Left hindlimb (tissue), 1 donor: Measurements from ENCODE around the gene ALDH1L1.

ENCODE experiments used
- DNase-seq: peaks from one replicate; pipeline ENCODE4 v3.0.0-alpha.2; 2018

The ALDH1L1 gene

DNA sequence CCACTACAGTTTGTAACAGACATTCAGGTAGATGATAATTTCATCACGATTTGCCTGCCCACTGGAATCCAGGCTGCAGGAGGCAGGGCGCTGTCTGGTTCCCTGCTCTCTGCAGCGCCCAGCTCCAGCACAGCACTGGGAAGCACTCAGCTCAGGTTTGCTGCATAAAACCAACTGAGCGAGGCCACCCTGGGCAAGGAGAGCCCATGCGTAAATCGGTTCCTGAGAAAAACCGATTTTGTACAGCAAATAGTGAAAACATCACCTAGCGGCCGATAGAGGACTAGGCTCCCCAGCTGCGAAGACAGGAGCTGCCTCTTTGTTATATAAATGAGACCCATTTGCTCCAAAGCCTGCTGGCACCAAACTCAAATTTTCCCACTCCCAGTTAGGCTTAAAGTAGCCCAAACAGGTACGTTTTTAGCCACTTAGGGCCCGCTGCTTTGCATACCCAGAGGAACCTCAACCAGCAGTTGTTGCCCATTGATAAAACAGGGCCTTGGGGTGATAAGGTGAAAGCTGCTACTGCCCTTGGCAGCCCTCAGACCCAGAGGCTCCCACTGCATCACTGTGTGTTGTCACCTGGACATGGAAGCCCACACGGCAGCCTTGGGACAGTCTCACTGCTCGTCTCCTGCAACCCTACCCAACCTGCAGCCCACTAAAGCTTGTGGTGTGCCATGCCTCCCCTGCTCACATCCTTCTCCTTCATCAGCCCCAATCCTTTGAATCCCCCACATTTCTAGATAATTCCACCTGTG is 47.5 kb downstream of the ALDH1L1 start:
- DNase-seq = no peak

- DNase-seq = no peak
These were observed 48.3 kb downstream of the ALDH1L1 start for GRCh38 chr3:126131881-126132750.

DNA sequence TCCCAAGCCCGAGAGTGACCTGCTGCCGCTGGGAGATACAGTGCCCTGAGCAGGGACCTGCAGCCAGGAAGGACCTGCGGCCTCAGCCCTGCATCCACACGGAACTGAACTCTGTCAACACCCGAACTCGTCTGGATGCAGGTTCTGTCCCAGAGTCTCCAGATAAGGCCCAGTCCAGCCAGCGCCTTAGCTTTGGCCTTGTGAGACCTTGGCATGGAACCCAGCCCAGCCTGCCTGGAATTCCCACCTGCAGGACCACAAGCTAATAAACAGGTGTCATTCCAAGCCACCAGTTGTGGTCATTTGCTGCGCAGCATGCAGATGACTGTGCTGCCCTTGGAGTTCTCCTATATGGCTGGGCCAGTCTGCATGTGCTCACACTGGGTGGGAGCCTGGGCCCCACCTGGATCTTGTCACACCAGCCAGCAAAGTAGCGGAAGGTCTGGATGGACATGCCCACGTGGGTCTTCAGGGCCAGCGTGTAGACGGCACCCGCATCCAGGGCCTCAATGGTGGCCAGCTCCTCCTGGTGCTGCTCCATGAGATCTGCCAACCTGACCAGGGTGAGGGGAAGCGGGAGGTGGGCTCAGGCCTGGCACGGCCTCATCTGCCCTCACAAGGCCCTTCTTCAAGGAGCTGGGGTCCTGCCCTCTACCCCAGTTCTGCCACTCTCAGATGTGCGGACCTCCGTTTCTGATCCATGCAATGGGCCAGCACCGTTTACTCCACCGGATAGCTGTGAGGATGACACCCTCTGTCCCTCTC is 49.2 kb downstream of the ALDH1L1 start:
- no peak for DNase-seq

DNA sequence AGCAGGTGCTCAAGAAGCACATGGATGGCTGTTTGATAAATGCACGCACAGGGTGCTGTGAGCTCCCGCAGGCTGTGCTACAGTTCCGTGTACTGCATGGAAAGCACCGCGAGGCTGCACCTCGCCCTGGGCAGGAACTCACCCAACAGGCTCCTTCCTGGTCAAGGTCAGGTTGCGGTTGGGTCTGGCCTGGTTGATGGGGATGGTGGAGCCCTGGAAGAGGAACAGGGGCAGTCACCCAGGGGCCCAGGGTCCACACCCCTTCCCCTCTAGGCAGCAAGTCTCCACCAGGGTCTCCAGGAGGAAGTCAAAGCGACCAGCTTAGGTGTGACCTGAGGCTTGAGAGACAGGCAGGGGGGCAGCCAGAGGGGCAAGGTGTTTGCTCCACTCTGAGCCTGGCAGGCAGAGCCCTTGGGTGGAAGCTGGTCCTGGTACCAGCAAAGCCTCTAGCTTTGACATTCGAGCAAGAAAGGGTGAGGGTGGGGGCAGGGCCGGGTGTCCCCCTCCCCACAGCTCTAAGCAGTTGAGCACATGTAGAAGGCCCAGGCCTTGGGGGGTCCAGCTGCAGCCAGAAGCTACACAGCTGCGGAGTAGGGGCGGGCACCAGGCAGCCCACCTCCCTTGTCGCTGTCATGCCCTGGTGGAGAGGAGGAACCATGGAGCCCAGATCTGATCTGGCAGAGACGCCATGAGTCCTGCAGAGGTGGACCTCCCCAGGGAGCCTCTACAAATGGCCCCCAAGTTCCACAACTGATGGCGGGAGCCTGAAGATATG is 50.1 kb downstream of the ALDH1L1 start:
- no peak for DNase-seq

DNA sequence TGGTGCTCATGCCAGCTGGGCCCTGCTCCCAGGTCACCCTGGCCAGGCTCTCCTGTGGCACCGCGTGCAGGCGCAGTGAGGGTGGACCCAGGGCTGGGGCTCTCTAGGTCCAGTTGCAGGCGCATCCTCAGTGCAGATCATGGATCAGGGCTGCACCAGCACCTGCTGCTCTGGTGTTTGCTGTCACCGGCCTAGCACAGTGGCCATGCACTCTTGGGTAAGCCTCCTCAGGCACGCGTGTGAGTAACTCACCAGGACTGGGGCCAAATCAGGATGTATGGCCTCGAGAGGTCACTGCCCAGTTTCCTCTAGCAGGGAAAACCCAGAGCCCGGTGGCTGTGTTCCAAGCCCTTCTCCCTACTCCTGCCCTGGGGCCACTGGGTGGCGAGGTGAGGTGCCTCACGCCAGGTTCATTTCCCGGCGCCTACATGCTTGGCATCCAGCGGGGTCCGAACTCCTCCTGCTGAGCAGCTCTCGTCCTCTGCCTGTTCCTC is 50.9 kb downstream of the ALDH1L1 start:
- no peak for DNase-seq

- DNase-seq = no peak
These were observed 51.6 kb downstream of the ALDH1L1 start for GRCh38 chr3:126128504-126129397.

DNA sequence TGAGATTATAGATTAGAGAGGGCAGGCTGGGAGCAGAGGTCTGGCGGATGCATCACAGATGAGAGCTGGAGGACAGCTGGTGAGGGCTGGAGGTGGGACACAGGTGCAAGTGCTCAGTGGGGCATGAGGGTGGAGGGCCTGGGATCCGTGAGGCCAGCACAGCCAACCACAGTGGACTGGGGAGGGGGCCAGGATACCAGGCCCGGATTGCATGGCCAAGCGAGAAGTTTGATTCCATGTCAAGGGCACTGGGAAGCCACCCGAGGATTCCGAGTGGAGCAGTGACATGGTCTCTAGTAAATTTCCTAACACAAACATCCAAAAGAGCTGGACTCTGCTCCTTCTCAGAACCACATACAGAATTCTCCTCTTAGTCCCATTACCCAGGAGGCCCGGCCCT is 52.5 kb downstream of the ALDH1L1 start:
- DNase-seq = no peak

- no peak for DNase-seq
These were observed 52.9 kb downstream of the ALDH1L1 start for GRCh38 chr3:126127452-126127851.

GRCh38 chr3:126126811-126127431 is 53.5 kb downstream of the ALDH1L1 start:
- DNase-seq = no peak

- no peak for DNase-seq
These were observed 54.1 kb downstream of the ALDH1L1 start for GRCh38 chr3:126126286-126126685.

GRCh38 chr3:126125781-126126251 is 54.6 kb downstream of the ALDH1L1 start:
- no peak for DNase-seq

DNA sequence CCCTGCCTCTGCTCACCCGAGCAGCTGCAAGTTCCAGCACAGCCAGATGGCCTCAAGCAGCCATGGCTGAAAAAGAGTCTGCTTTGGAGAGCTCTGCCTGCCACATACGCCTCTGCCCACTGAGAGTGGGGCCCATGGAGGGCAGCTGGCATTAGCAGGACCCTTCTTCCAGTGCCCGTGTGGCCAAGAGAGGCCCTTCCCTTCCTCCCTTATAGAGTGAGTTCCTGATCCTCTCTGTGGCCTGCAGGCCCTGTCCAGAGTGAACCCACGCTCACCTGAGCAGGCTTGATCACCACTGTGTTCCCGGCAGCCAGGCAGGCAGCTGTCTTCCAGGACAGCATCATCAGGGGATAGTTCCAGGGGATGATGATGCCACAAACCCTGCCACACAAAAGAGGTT is 55.0 kb downstream of the ALDH1L1 start:
- DNase-seq = no peak

DNA sequence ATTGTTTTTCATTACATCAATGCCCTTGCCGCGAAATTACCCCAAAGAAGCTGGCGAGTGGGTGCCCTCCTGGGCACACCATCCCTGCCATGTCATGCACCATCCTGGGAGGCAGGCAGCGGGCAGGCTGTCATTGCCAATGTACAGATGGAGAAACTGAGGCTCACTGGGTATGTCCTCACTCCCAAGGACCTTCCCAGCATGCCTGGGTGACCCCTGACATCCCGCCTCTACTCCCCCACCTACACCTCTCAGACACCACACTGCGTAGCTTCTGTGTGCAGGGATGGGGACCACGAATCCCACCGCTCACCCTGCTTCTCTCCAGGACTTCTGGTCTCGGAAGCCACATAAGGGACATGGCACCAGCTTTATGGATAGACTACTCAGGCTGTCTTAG is 55.5 kb downstream of the ALDH1L1 start:
- DNase-seq = no peak

DNA sequence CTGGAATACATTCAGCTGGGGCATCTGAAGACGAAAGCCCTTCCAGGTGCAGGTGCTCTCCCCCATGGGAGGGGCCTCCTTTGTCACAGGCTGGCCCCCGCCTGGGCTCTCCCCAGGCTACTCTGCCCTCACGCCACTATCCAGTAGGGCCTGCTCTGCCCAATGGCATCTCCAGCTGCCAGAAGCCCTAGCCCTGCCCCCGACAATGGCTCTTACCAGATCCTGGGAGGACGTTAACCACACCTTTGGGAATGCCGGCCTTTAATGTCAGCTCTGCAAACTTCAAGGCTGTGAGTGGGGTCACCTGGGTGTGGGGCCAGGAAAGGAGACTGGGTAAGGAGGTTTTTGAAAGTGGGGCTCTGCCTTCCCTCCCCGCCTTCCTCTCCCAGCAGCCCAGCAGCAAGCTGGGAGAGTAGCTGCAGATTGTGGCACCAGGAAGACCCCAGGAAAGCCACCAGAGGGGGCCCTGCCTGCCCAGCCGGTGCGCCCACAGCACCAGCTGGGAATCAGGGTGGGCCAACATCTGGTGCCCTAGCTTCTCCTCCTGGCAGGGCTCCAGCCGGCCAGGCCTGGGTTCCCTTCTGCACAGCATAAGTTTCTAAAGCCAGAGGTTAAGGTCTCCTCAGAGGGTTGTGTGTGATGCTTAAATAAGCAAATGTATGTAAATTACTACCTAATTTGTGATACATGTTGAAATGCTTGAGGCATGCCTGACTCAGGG is 56.1 kb downstream of the ALDH1L1 start:
- DNase-seq = no peak

DNA sequence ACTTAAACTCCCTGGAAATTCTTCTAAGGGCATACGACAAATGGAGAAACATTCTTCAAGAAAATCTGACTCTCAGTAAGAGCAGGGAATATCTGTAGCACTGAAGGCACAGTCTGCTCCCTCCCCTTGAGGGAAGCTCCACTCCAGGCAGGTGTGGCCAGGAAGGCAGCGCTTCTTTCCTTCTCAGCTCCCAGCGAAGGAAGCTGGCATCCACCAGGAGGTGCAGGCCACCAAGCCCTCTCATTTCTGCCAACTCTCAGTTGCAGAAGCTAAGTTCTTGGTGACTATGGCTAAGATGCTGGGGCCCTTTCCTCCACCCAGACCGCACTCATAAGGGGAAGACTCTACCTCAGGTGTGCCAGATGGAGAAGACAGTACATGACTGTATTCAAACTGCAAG is 58.8 kb downstream of the ALDH1L1 start:
- DNase-seq = no peak

GRCh38 chr3:126121074-126121473 is 59.3 kb downstream of the ALDH1L1 start:
- DNase-seq = no peak

DNA sequence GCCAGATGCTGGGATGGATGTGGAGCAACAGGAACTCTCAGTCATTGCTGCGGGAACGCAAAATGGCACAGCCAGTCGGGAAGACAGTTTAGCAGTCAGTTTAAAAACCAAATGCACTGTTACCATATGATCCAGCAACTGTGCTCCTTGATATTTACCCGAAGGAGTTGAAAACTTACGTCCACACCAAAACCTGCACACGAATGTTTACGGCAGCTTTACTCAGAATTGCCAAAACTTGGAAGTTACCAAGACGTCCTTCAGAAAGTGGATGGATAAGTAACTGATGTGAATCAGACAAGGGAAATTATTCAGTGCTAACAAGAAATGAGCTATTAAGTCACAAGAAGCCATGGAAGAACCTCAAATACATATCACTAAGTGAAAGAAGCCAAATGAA is 60.4 kb downstream of the ALDH1L1 start:
- no peak for DNase-seq

DNA sequence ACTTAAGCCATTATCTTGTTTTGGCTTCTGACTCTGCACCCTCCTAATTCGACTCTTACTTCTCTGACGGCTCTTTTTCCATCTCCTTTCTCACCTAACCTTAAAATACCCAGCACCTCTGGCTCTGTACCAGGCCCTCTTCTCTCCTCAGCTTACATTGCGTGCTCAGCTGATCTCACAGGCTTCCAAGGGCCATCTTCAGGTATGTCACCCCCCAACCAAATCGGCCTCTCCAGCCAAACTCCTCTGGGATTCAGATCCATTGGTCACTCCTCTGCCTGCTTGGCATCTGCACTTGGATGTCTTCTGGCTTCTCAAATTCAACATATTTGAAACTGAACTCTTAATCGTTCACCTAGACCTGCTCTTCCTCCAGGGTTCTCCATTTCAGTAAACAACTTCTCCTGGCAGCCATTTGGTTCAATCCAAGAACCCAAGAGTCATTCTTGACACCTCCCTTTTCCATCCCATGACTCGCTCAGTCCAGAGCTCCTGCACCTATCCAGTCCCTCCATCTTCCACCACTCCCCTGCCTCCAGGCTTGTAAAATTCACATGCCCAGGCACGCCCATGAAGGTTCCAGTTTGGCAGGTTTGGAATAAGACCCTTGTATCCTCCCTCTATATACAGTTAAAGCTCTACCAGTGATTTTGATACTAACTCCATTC is 61.2 kb downstream of the ALDH1L1 start:
- DNase-seq = no peak

DNA sequence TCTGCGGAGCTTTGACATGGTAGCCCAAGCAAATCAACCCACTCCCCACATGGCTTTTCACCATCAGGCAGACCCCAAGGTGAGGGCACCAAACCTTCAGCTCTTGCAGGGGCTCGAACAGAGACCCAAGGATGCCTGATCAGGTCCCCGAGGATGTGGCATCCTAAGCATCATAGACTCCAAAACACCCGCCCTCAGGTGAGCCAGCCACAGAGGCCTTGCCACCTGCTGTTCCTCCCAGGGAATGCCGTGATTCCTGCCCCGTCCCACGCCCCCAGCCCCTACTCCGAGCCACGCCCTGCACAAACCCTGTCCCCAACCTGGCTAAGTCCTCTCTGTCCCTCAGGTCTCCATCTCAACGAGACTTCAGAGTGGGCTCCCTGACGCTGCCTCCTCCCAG is 61.8 kb downstream of the ALDH1L1 start:
- no peak for DNase-seq
